ENCODE measurements around the gene SETBP1.

- TF ChIP-seq EZH2phosphoT487 (IDR thresholded peaks at IDR 0.05) (no peak), CTCF (IDR thresholded peaks at IDR 0.05) (no peak)
These were observed 14.8 kb downstream of the SETBP1 start for GRCh38 chr18:44695503-44695902.

Data from neural progenitor cell (in vitro differentiated cells).